Kidney (tissue), 14 donors: ENCODE results near the gene DPP9. TPM values are rescaled to one million over a fixed set of nuclear protein-coding genes. Genes with fewer than 3 reads are reported as not detected.

Source experiments
- DNase-seq, 5 donors: peaks; one replicate each; pipeline ENCODE4 v3.0.0-alpha.2; 2013 to 2020
- FAIRE-seq: peaks from 2 replicates; lab custom pipeline; 2012; peaks lifted over from hg19 to GRCh38; lab: Jason Lieb, UNC
- H3K27ac ChIP-seq, 2 donors: one replicate each; pipeline ENCODE4 v1.7.0; 2013; ENCODE audit warnings: low read depth in 2 of 2, low read length in 2 of 2, inconsistent platforms in 1 of 2
- H3K27me3 ChIP-seq: one replicate; pipeline ENCODE4 v1.7.1; 2013; ENCODE audit warnings: low read length, inconsistent platforms; ENCODE audit not compliant: control insufficient read depth, insufficient read depth
- H3K36me3 ChIP-seq, 3 donors: one replicate each; pipeline versions ENCODE4 v1.7.0 to v1.7.1; 2013; ENCODE audit warnings: low read length in 3 of 3, control low read depth in 1 of 3, inconsistent platforms in 1 of 3; ENCODE audit not compliant: insufficient read depth in 3 of 3, control insufficient read depth in 2 of 3
- H3K4me1 ChIP-seq, 3 donors: one replicate each; pipeline versions ENCODE4 v1.7.0 to v1.7.1; 2013; ENCODE audit warnings: low read length in 3 of 3, inconsistent platforms in 1 of 3, low read depth in 1 of 3; ENCODE audit not compliant: control insufficient read depth in 2 of 3, insufficient read depth in 2 of 3
- H3K4me3 ChIP-seq, 3 donors: one replicate each; pipeline versions ENCODE4 v1.7.0 to v1.8.1; 2013; ENCODE audit warnings: low read length in 3 of 3, control low read depth in 1 of 3, inconsistent platforms in 1 of 3
- H3K9ac ChIP-seq, 3 donors: one replicate each; pipeline versions ENCODE4 v1.7.0 to v1.7.1; 2013; ENCODE audit warnings: low read length in 3 of 3, control low read depth in 1 of 3, inconsistent platforms in 1 of 3
- H3K9me3 ChIP-seq, 3 donors: one replicate each; pipeline versions ENCODE4 v1.7.0 to v1.7.1; 2013; ENCODE audit warnings: low read length in 3 of 3, control low read depth in 1 of 3, inconsistent platforms in 1 of 3; ENCODE audit not compliant: control insufficient read depth in 2 of 3, insufficient read depth in 1 of 3
- CTCF ChIP-seq: IDR thresholded peaks from 3 replicates; pipeline ENCODE4 v1.5.1; 2012; ENCODE audit warnings: mild to moderate bottlenecking, moderate library complexity, borderline replicate concordance; ENCODE audit not compliant: insufficient read depth; ENCODE audit errors: extremely low read depth
- intact Hi-C: fragments of 100-400 bp; cut with DNase I; formaldehyde crosslinking; loops from one replicate; pipeline ENCODE4 v1.11.1; 2022
- polyA plus RNA-seq: library from polyadenylated mRNA; stranded (reverse); fragments of 350-450 nt; fragmentation: Illumina TruSeq; extraction: RNeasy Lipid Tissue Mini Kit (QIAGEN cat#74804); gene quantifications from one replicate; pipeline ENCODE4 v1.2.3, GENCODE V29; 2014; ENCODE audit warnings: low read depth, low replicate concordance; ENCODE audit not compliant: insufficient read depth
- total RNA-seq: library from RNA; stranded (reverse); fragmentation: NEBNext Ultra II Directional; extraction: Animal tissue kit (Norgen Biotek cat#: 25700); gene quantifications from one replicate; pipeline ENCODE4 v1.2.1, GENCODE V29; 2021
- donor health status: control.
- donor health status: control.
- donor health status: control.
- donor health status: control.
- donor health status: control.
- donor health status: DM: yes; HTN: yes; CAD: no.
- donor health status: Normal renal cell carcinoma (clear cell type).

DPP9 gene
- total and polyA plus RNA-seq, 2 donors from 2014 or later, result 14.0 to 61.9 TPM

GRCh38 chr19:4692251-4693077 is 31.2 kb downstream of the DPP9 start:
- DNase-seq (peak in 1 of 5 donors; percentile 77), FAIRE-seq (no peak)
- intact Hi-C loops, result no loop called here
- Histone ChIP-seq H3K27ac (no peak overlapping the region), H3K9ac (no peak overlapping the region), H3K4me3 (no peak overlapping the region), H3K27me3 (no peaks in the 10 kb centered on the region), H3K4me1 (no peaks in the 10 kb centered on the region), H3K9me3 (no peaks in the 10 kb centered on the region), H3K36me3 (peaks cover 5 to 44% (median 29%) of the 10 kb centered on the region in 3 donors)
- TF ChIP-seq CTCF, result no peak

GRCh38 chr19:4691373-4691772 is 32.3 kb downstream of the DPP9 start:
- no peak for TF ChIP-seq CTCF
- Histone ChIP-seq H3K36me3 (peaks cover 5 to 50% (median 30%) of the 10 kb centered on the region in 3 donors), H3K27me3 (no peaks in the 10 kb centered on the region), H3K4me3 (no peak overlapping the region), H3K27ac (no peak overlapping the region), H3K9ac (no peak overlapping the region), H3K9me3 (no peaks in the 10 kb centered on the region), H3K4me1 (no peaks in the 10 kb centered on the region)
- no peak for FAIRE-seq
- DNase-seq, result no peak
- intact Hi-C loops, result no loop called here

- peaks cover 5 to 50% (median 30%) of the 10 kb centered on the region in 3 donors for H3K36me3 ChIP-seq
- no peak for TF ChIP-seq CTCF
- no peak for FAIRE-seq
- DNase-seq, result no peak
- H3K4me1 ChIP-seq, result no peaks in the 10 kb centered on the region
- H3K9ac ChIP-seq, result no peak overlapping the region
- no peak overlapping the region for H3K27ac ChIP-seq
- intact Hi-C loops, result no loop called here
- no peak overlapping the region for H3K4me3 ChIP-seq
- no peaks in the 10 kb centered on the region for H3K27me3 ChIP-seq
- no peaks in the 10 kb centered on the region for H3K9me3 ChIP-seq
Measured at GRCh38 chr19:4690361-4690760, 33.3 kb downstream of the DPP9 start.
